IPS-15b (cell line): ENCODE data around the gene THSD4.

Experiments used
- H3K27me3 ChIP-seq: one replicate; pipeline ENCODE4 v1.6.1; 2013; ENCODE audit warnings: low read length; ENCODE audit not compliant: control insufficient read depth, insufficient read depth
- H3K36me3 ChIP-seq: one replicate; pipeline ENCODE4 v1.6.1; 2013; ENCODE audit warnings: low read length; ENCODE audit not compliant: control insufficient read depth, insufficient read depth
- H3K4me1 ChIP-seq: one replicate; pipeline ENCODE4 v1.6.1; 2013; ENCODE audit warnings: mild to moderate bottlenecking, low read length; ENCODE audit not compliant: control insufficient read depth, insufficient read depth
- H3K4me3 ChIP-seq: one replicate; pipeline ENCODE4 v1.5.1; 2013; ENCODE audit warnings: low read depth, low read length
- H3K9ac ChIP-seq: one replicate; pipeline ENCODE4 v1.6.1; 2013; ENCODE audit warnings: low read depth, mild to moderate bottlenecking, low read length
- H3K9me3 ChIP-seq: one replicate; pipeline ENCODE4 v1.6.1; 2013; ENCODE audit warnings: mild to moderate bottlenecking, low read length; ENCODE audit not compliant: control insufficient read depth, insufficient read depth

Gene THSD4

GRCh38 chr15:71685420-71685993 lies 570.2 kb downstream of the THSD4 start:
- no peaks in the 10 kb centered on the region for H3K4me1 ChIP-seq
- H3K4me3 ChIP-seq, result no peak overlapping the region
- no peaks in the 10 kb centered on the region for H3K9me3 ChIP-seq
- H3K27me3 ChIP-seq, result no peaks in the 10 kb centered on the region
- no peaks in the 10 kb centered on the region for H3K36me3 ChIP-seq
- H3K9ac ChIP-seq, result no peak overlapping the region

GRCh38 chr15:71686221-71687050 lies 571.2 kb downstream of the THSD4 start:
- Histone ChIP-seq H3K4me3 (no peak overlapping the region), H3K9me3 (no peaks in the 10 kb centered on the region), H3K9ac (no peak overlapping the region), H3K36me3 (no peaks in the 10 kb centered on the region), H3K27me3 (no peaks in the 10 kb centered on the region), H3K4me1 (no peaks in the 10 kb centered on the region)

GRCh38 chr15:71687902-71688508 lies 572.7 kb downstream of the THSD4 start:
- no peaks in the 10 kb centered on the region for H3K36me3 ChIP-seq
- H3K4me1 ChIP-seq, result no peaks in the 10 kb centered on the region
- no peaks in the 10 kb centered on the region for H3K9me3 ChIP-seq
- H3K9ac ChIP-seq, result no peak overlapping the region
- no peaks in the 10 kb centered on the region for H3K27me3 ChIP-seq
- H3K4me3 ChIP-seq, result no peak overlapping the region

- no peaks in the 10 kb centered on the region for H3K27me3 ChIP-seq
Measured at GRCh38 chr15:71688509-71689094, 573.3 kb downstream of the THSD4 start.

GRCh38 chr15:71691081-71691457 lies 575.8 kb downstream of the THSD4 start:
- Histone ChIP-seq H3K9ac (no peak overlapping the region), H3K4me3 (no peak overlapping the region)

More at GRCh38 chr15:71688509-71689094, 573.3 kb downstream of the THSD4 start:
- Histone ChIP-seq H3K9me3 (no peaks in the 10 kb centered on the region), H3K36me3 (no peaks in the 10 kb centered on the region), H3K4me1 (no peaks in the 10 kb centered on the region), H3K4me3 (no peak overlapping the region), H3K9ac (no peak overlapping the region)

GRCh38 chr15:71691458-71692417 lies 576.5 kb downstream of the THSD4 start:
- Histone ChIP-seq H3K36me3 (no peaks in the 10 kb centered on the region), H3K4me3 (no peak overlapping the region), H3K4me1 (no peaks in the 10 kb centered on the region), H3K27me3 (no peaks in the 10 kb centered on the region), H3K9ac (no peak overlapping the region), H3K9me3 (no peaks in the 10 kb centered on the region)

More at GRCh38 chr15:71691081-71691457, 575.8 kb downstream of the THSD4 start:
- Histone ChIP-seq H3K36me3 (no peaks in the 10 kb centered on the region), H3K9me3 (no peaks in the 10 kb centered on the region), H3K4me1 (no peaks in the 10 kb centered on the region), H3K27me3 (no peaks in the 10 kb centered on the region)

GRCh38 chr15:71697236-71697635 lies 582.0 kb downstream of the THSD4 start:
- H3K9me3 ChIP-seq, result no peaks in the 10 kb centered on the region
- no peaks in the 10 kb centered on the region for H3K4me1 ChIP-seq
- no peaks in the 10 kb centered on the region for H3K27me3 ChIP-seq
- H3K4me3 ChIP-seq, result no peak overlapping the region
- H3K36me3 ChIP-seq, result no peaks in the 10 kb centered on the region
- H3K9ac ChIP-seq, result no peak overlapping the region

- Histone ChIP-seq H3K9me3 (no peaks in the 10 kb centered on the region), H3K36me3 (no peaks in the 10 kb centered on the region), H3K9ac (no peak overlapping the region), H3K4me3 (no peak overlapping the region), H3K27me3 (no peaks in the 10 kb centered on the region), H3K4me1 (no peaks in the 10 kb centered on the region)
Measured at GRCh38 chr15:71698030-71698429, 582.8 kb downstream of the THSD4 start.

- Histone ChIP-seq H3K36me3 (no peaks in the 10 kb centered on the region), H3K4me1 (no peaks in the 10 kb centered on the region), H3K9ac (no peak overlapping the region), H3K9me3 (no peaks in the 10 kb centered on the region), H3K4me3 (no peak overlapping the region), H3K27me3 (no peaks in the 10 kb centered on the region)
Measured at GRCh38 chr15:71698742-71699141, 583.5 kb downstream of the THSD4 start.

GRCh38 chr15:71699977-71700376 lies 584.7 kb downstream of the THSD4 start:
- no peak overlapping the region for H3K4me3 ChIP-seq
- H3K27me3 ChIP-seq, result no peaks in the 10 kb centered on the region
- H3K9me3 ChIP-seq, result no peaks in the 10 kb centered on the region
- H3K36me3 ChIP-seq, result no peaks in the 10 kb centered on the region
- H3K9ac ChIP-seq, result no peak overlapping the region
- H3K4me1 ChIP-seq, result no peaks in the 10 kb centered on the region

- Histone ChIP-seq H3K27me3 (no peaks in the 10 kb centered on the region), H3K4me3 (no peak overlapping the region), H3K9me3 (no peaks in the 10 kb centered on the region), H3K4me1 (no peaks in the 10 kb centered on the region), H3K36me3 (no peaks in the 10 kb centered on the region), H3K9ac (no peak overlapping the region)
Measured at GRCh38 chr15:71701808-71702207, 586.5 kb downstream of the THSD4 start.
